OCI-LY3 (cell line): ENCODE measurements around the gene LHX4.

ENCODE experiments used
- EZH2phosphoT487 ChIP-seq: fragments of 200-600 bp; shearing (Covaris generic); IDR thresholded peaks from 2 replicates; pipeline ENCODE4 v1.6.1; 2018; ENCODE audit warnings: antibody characterized with exemption, mixed run types, low read depth
- TF ChIP-seq, protein P1 (sequence below): fragments of 200-600, 300-600 bp; sonication (generic); IDR thresholded peaks from 2 replicates; pipeline ENCODE4 v1.5.1; 2014; ENCODE audit warnings: antibody characterized with exemption, low read length, low read depth

DNA sequence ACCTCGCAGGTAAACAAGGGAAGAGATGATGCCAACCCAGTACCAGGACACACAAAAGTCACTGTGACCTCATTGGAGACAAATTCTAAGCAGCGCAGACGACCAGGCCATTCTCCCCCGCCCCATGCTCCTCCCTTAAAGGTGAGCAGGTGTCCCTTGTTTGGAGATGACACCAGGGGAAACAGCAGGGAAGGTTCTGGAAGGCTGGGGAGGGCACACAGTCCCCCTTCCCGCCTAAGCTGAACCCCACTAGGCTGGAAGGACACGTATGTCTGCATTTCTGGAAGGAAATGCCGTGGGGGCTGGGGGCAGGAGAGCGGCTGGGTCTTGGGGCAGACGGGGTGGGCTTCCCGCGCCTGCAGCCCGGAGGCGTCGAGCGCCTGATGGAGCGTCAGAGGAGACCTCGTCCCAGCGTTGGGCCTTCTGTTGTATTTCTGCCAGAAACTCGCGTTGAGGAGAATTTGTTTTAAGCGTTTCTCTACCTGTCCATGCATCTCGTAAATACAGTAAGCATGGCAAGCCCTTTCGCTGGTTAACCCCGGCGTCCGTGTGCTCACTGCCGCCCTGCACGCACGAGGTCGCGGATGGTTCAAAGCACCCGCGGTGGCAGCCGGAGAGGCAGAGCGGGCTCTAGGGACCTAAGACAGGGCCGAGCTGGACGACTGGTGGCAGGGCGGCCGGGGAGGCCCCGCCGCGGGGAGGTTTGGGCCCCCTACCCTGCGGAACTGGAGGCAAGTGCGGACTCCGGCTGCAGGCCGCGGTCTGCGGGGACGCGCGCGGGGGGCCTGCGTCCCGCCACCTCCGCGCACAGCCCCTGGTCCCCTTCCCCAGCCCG lies 1.2 kb upstream of the LHX4 start:
- TF ChIP-seq, protein P1, sequence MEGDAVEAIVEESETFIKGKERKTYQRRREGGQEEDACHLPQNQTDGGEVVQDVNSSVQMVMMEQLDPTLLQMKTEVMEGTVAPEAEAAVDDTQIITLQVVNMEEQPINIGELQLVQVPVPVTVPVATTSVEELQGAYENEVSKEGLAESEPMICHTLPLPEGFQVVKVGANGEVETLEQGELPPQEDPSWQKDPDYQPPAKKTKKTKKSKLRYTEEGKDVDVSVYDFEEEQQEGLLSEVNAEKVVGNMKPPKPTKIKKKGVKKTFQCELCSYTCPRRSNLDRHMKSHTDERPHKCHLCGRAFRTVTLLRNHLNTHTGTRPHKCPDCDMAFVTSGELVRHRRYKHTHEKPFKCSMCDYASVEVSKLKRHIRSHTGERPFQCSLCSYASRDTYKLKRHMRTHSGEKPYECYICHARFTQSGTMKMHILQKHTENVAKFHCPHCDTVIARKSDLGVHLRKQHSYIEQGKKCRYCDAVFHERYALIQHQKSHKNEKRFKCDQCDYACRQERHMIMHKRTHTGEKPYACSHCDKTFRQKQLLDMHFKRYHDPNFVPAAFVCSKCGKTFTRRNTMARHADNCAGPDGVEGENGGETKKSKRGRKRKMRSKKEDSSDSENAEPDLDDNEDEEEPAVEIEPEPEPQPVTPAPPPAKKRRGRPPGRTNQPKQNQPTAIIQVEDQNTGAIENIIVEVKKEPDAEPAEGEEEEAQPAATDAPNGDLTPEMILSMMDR = no peak
- no peak for TF ChIP-seq EZH2phosphoT487
